Karpas-422 (cell line): Measurements from ENCODE around the gene ARPC4. TPM values are rescaled to one million over a fixed set of nuclear protein-coding genes. Genes with fewer than 3 reads are reported as not detected.
"Not testable (repeated sequence)": the region's sequence is repeated elsewhere in the genome, so short reads cannot be mapped to it uniquely, and the experiment has no call there.

Experiments
- DNase-seq: peaks from one replicate; pipeline ENCODE4 v3.0.0-alpha.2; 2015
- H2AFZ ChIP-seq: fragments of 200-600 bp; sonication (generic); 2 replicates; pipeline ENCODE4 v1.6.1; 2014; ENCODE audit warnings: antibody characterized with exemption, low read length, mixed read lengths
- H3K27ac ChIP-seq: fragments of 200-600 bp; sonication (generic); 2 replicates; pipeline ENCODE4 v1.5.1; 2014; ENCODE audit warnings: mild to moderate bottlenecking, low read length, moderate library complexity
- H3K27me3 ChIP-seq: fragments of 200-600 bp; sonication (generic); 2 replicates; pipeline ENCODE4 v1.6.1; 2014; ENCODE audit warnings: low read length, mixed read lengths
- H3K36me3 ChIP-seq: fragments of 200-600 bp; sonication (generic); 2 replicates; pipeline ENCODE4 v1.6.1; 2014; ENCODE audit warnings: low read length, mixed read lengths; ENCODE audit not compliant: insufficient read depth
- H3K4me1 ChIP-seq: fragments of 200-600 bp; sonication (generic); 2 replicates; pipeline ENCODE4 v1.6.1; 2014; ENCODE audit warnings: mild to moderate bottlenecking, low read length, mixed read lengths
- H3K4me2 ChIP-seq: fragments of 200-600 bp; sonication (generic); 2 replicates; pipeline ENCODE4 v1.6.1; 2014; ENCODE audit warnings: low read length, low read depth, mild to moderate bottlenecking; ENCODE audit not compliant: poor library complexity, severe bottlenecking
- H3K4me3 ChIP-seq: fragments of 200-600 bp; sonication (generic); 2 replicates; pipeline ENCODE4 v1.5.1; 2014; ENCODE audit warnings: mild to moderate bottlenecking, antibody characterized with exemption, low read length, mixed read lengths
- H3K79me2 ChIP-seq: fragments of 200-600 bp; sonication (generic); 2 replicates; pipeline ENCODE4 v1.6.1; 2014; ENCODE audit warnings: mild to moderate bottlenecking, low read length, mixed read lengths
- H3K9ac ChIP-seq: fragments of 200-600 bp; sonication (generic); 2 replicates; pipeline ENCODE4 v1.6.0; 2014; ENCODE audit warnings: low read length
- H3K9me2 ChIP-seq: fragments of 200-600 bp; sonication (generic), shearing (Covaris generic); replicated peaks from 2 replicates; pipeline ENCODE4 v1.6.0; 2014; ENCODE audit warnings: mild to moderate bottlenecking, low read length, moderate library complexity; ENCODE audit not compliant: insufficient read depth
- H3K9me3 ChIP-seq: fragments of 300-700, 200-600 bp; sonication (generic); 2 replicates; pipeline ENCODE4 v1.6.1; 2014; ENCODE audit warnings: low read length, mixed read lengths
- H4K20me1 ChIP-seq: fragments of 200-600 bp; sonication (generic); 2 replicates; pipeline ENCODE4 v1.6.1; 2014; ENCODE audit warnings: mild to moderate bottlenecking, antibody characterized with exemption, low read length, low read depth; ENCODE audit not compliant: insufficient read depth
- total RNA-seq: library from RNA; depleted of rRNA; stranded (reverse); fragments of >200 nt; shearing (Covaris generic); gene quantifications from 2 replicates; pipeline ENCODE4 v1.2.3, GENCODE V29; 2014; ENCODE audit warnings: low replicate concordance; rRNA removed

Gene ARPC4
- total RNA-seq, 1 experiment from 2014 or later, result 102 TPM

- not testable (repeated sequence) for H3K9me3 ChIP-seq, H3K36me3 ChIP-seq, H4K20me1 ChIP-seq, H3K4me1 ChIP-seq, H2AFZ ChIP-seq, H3K27ac ChIP-seq, H3K27me3 ChIP-seq, H3K4me2 ChIP-seq, H3K9ac ChIP-seq, DNase-seq, H3K4me3 ChIP-seq, H3K79me2 ChIP-seq, H3K9me2 ChIP-seq
These were observed 58.5 kb downstream of the ARPC4 start for GRCh38 chr3:9851383-9851782.

GRCh38 chr3:9851926-9852325 is 59.0 kb downstream of the ARPC4 start:
- not testable (repeated sequence) for H3K79me2 ChIP-seq, H3K4me2 ChIP-seq, H3K4me1 ChIP-seq, H3K9ac ChIP-seq, H3K9me3 ChIP-seq, H3K9me2 ChIP-seq, H3K27ac ChIP-seq, H2AFZ ChIP-seq, DNase-seq, H3K36me3 ChIP-seq, H3K27me3 ChIP-seq, H3K4me3 ChIP-seq, H4K20me1 ChIP-seq

GRCh38 chr3:9852528-9852927 is 59.6 kb downstream of the ARPC4 start:
- H3K9ac ChIP-seq, result no peak overlapping the region
- H3K27ac ChIP-seq, result no peak overlapping the region
- no peaks in the 10 kb centered on the region for H3K36me3 ChIP-seq
- no peaks in the 10 kb centered on the region for H3K79me2 ChIP-seq
- H3K4me2 ChIP-seq, result no peak overlapping the region
- no peak overlapping the region for H2AFZ ChIP-seq
- no peaks in the 10 kb centered on the region for H3K9me3 ChIP-seq
- H4K20me1 ChIP-seq, result no peaks in the 10 kb centered on the region
- no peak overlapping the region for H3K4me3 ChIP-seq
- DNase-seq, result no peak
- no peaks in the 10 kb centered on the region for H3K4me1 ChIP-seq
- H3K9me2 ChIP-seq, result no peaks in the 10 kb centered on the region
- H3K27me3 ChIP-seq, result no peaks in the 10 kb centered on the region

- not testable (repeated sequence) for H3K9ac ChIP-seq, H3K4me2 ChIP-seq, H4K20me1 ChIP-seq, H3K36me3 ChIP-seq, H3K27ac ChIP-seq, H3K9me3 ChIP-seq, H3K27me3 ChIP-seq, H2AFZ ChIP-seq, DNase-seq, H3K79me2 ChIP-seq, H3K4me3 ChIP-seq, H3K9me2 ChIP-seq, H3K4me1 ChIP-seq
These were observed 61.5 kb downstream of the ARPC4 start for GRCh38 chr3:9854291-9854940.

GRCh38 chr3:9855594-9855993 is 62.7 kb downstream of the ARPC4 start:
- Histone ChIP-seq H4K20me1 (no peaks in the 10 kb centered on the region), H3K9me2 (no peaks in the 10 kb centered on the region), H2AFZ (no peak overlapping the region), H3K4me1 (no peaks in the 10 kb centered on the region), H3K4me2 (no peak overlapping the region), H3K4me3 (no peak overlapping the region), H3K9ac (no peak overlapping the region), H3K9me3 (no peaks in the 10 kb centered on the region), H3K79me2 (no peaks in the 10 kb centered on the region), H3K27ac (no peak overlapping the region), H3K27me3 (no peaks in the 10 kb centered on the region), H3K36me3 (no peaks in the 10 kb centered on the region)
- no peak for DNase-seq

Other genes starting within 250 kb of the ARPC4 start
- not detected in 2 replicates for gene LHFPL4, start 239.3 kb upstream of the ARPC4 start, total RNA-seq
- 47.4 and 49.1 TPM in 2 replicates for gene MTMR14, start 143.6 kb upstream of the ARPC4 start, total RNA-seq
- gene CPNE9, start 89.2 kb upstream of the ARPC4 start, total RNA-seq, result 0.18 TPM in 1 of 2 replicates, not detected in the other
- 14.5 and 28.2 TPM in 2 replicates for gene BRPF1, start 61.3 kb upstream of the ARPC4 start, total RNA-seq
- gene OGG1, start 43.1 kb upstream of the ARPC4 start, total RNA-seq, result 22.1 and 48.7 TPM in 2 replicates
- 41.6 and 86.6 TPM in 2 replicates for gene CAMK1, start 23.1 kb upstream of the ARPC4 start, total RNA-seq
- gene TADA3, start 609 bp upstream of the ARPC4 start, total RNA-seq, result 80.2 and 122 TPM in 2 replicates
- gene TTLL3, start 17.2 kb downstream of the ARPC4 start, total RNA-seq, result 79.3 and 84.6 TPM in 2 replicates
- 49.9 and 62.5 TPM in 2 replicates for gene RPUSD3, start 50.9 kb downstream of the ARPC4 start, total RNA-seq
- gene CIDEC, start 87.2 kb downstream of the ARPC4 start, total RNA-seq, result not detected in 2 replicates
- 33.5 and 39.2 TPM in 2 replicates for gene JAGN1, start 97.5 kb downstream of the ARPC4 start, total RNA-seq
- not detected in 2 replicates for gene IL17RE, start 109.8 kb downstream of the ARPC4 start, total RNA-seq
- gene IL17RC, start 124.0 kb downstream of the ARPC4 start, total RNA-seq, result 0.54 and 2.5 TPM in 2 replicates
- gene CRELD1, start 140.8 kb downstream of the ARPC4 start, total RNA-seq, result 5.6 and 33.7 TPM in 2 replicates
- gene PRRT3, start 159.3 kb downstream of the ARPC4 start, total RNA-seq, result 1.0 and 2.1 TPM in 2 replicates
- gene EMC3, start 193.8 kb downstream of the ARPC4 start, total RNA-seq, result 26.9 and 50.1 TPM in 2 replicates
- gene FANCD2, start 233.4 kb downstream of the ARPC4 start, total RNA-seq, result 33.0 and 67.8 TPM in 2 replicates